ENCODE data around the gene BFAR.

GRCh38 chr16:14668556-14669223 is 35.9 kb downstream of the BFAR start:
- TF ChIP-seq, protein P1, sequence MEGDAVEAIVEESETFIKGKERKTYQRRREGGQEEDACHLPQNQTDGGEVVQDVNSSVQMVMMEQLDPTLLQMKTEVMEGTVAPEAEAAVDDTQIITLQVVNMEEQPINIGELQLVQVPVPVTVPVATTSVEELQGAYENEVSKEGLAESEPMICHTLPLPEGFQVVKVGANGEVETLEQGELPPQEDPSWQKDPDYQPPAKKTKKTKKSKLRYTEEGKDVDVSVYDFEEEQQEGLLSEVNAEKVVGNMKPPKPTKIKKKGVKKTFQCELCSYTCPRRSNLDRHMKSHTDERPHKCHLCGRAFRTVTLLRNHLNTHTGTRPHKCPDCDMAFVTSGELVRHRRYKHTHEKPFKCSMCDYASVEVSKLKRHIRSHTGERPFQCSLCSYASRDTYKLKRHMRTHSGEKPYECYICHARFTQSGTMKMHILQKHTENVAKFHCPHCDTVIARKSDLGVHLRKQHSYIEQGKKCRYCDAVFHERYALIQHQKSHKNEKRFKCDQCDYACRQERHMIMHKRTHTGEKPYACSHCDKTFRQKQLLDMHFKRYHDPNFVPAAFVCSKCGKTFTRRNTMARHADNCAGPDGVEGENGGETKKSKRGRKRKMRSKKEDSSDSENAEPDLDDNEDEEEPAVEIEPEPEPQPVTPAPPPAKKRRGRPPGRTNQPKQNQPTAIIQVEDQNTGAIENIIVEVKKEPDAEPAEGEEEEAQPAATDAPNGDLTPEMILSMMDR (IDR thresholded peaks at IDR 0.05): no peak
- TF ChIP-seq POLR2AphosphoS5 (IDR thresholded peaks at IDR 0.05): no peak

All from suprapubic skin (tissue), 3 donors.